Thyroid gland (tissue), 4 donors: ENCODE data around the gene CYP27A1. TPM values are rescaled to one million over a fixed set of nuclear protein-coding genes. Genes with fewer than 3 reads are reported as not detected.

ENCODE experiments used
- DNase-seq, 2 donors: peaks; one replicate each; pipeline ENCODE4 v3.0.0-alpha.2; 2019
- H3K27ac ChIP-seq, 3 donors: fragments of 200-600 bp; sonication (generic); 1 replicate in 2 of 3; 2 replicates in 1 of 3; pipeline ENCODE4 v1.5.1; 2016 to 2019; ENCODE audit warnings: mild to moderate bottlenecking in 1 of 3, moderate library complexity in 1 of 3
- H3K27me3 ChIP-seq: fragments of 200-600 bp; sonication (generic); one replicate; pipeline ENCODE4 v1.5.1; 2019
- H3K36me3 ChIP-seq, 2 donors: fragments of 200-600 bp; sonication (generic); one replicate each; pipeline ENCODE4 v1.5.1; 2016 to 2019
- H3K4me1 ChIP-seq, 2 donors: fragments of 200-600 bp; sonication (generic); one replicate each; pipeline ENCODE4 v1.5.1; 2017 to 2019
- H3K4me3 ChIP-seq, 3 donors: fragments of 200-600 bp; sonication (generic); replicated peaks in 1 of 3; 1 replicate in 2 of 3; 2 replicates in 1 of 3; pipeline ENCODE4 v1.5.1; 2016; ENCODE audit warnings: mild to moderate bottlenecking in 1 of 3
- H3K9me3 ChIP-seq: fragments of 200-600 bp; sonication (generic); one replicate; pipeline ENCODE4 v1.5.1; 2017
- CTCF ChIP-seq, 6 experiments: fragments of 200-600 bp in 3 of 6; fragments of 450-650 bp in 3 of 6; sonication (generic) in 3 of 6; IDR thresholded peaks; one replicate each; pipeline ENCODE4 v1.5.1; 2016 to 2019; ENCODE audit warnings: antibody characterized with exemption in 6 of 6, mild to moderate bottlenecking in 2 of 6, inconsistent platforms in 1 of 6, moderate library complexity in 1 of 6
- POLR2A ChIP-seq, 2 donors: fragments of 450-650 bp; IDR thresholded peaks; one replicate each; pipeline ENCODE4 v1.6.1; 2017; ENCODE audit warnings: antibody characterized with exemption in 2 of 2, mild to moderate bottlenecking in 2 of 2, moderate library complexity in 1 of 2
- WGBS, 2 donors: methylation state at CpG; one replicate each; pipeline ENCODE4 v1.1.5; 2017; 5-methylcytosine and 5-hydroxymethylcytosine counted together
- intact Hi-C: fragments of 100-400 bp; cut with DNase I; formaldehyde crosslinking; loops from one replicate; pipeline ENCODE4 v1.15.1; 2023
- total RNA-seq, 4 donors: library from RNA; depleted of rRNA; stranded (reverse); fragments of >200 nt; gene quantifications; one replicate each; pipeline ENCODE4 v1.2.3, GENCODE V29; 2016

The CYP27A1 gene
- total RNA-seq, 4 donors from 2014 or later, result 9.0 to 26.8 (median 17.0) TPM

DNA sequence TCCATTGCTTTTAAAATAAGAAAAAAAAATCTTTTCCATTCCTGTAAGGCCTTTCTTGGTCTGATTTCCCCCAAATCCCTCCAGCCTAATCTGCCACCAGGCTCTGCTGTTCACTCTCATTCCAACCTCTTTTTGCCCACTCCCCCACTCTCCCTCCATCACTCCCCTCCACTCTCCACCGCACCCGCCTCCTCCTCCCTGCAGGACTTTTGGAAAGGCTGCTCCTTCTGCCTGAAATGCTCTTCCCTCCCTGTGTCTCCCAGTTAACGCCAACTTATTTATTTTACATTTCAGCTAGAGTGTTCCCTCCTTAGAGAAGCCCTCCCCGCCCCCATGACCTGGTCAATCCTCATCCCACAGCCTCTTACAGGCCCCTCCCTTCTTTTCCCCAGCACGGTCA is 72.9 kb downstream of the CYP27A1 start:
- intact Hi-C loops, result no loop called here
- H3K27me3 ChIP-seq, result peaks cover 5% of the 10 kb centered on the region

GRCh38 chr2:218855305-218856166 is 73.6 kb downstream of the CYP27A1 start:
- no peak for TF ChIP-seq POLR2A (IDR thresholded peaks at IDR 0.05)
- TF ChIP-seq CTCF (IDR thresholded peaks at IDR 0.05), result no peak
- 19 to 28% methylated on average over 14 of the region's 14 CpGs for WGBS, 2 donors
- H3K27ac ChIP-seq, result no peak overlapping the region

More for the DNA sequence above, 72.9 kb downstream of the CYP27A1 start:
- TF ChIP-seq POLR2A (IDR thresholded peaks at IDR 0.05) (no peak), CTCF (IDR thresholded peaks at IDR 0.05) (no peak)
- no peaks in the 10 kb centered on the region for H3K9me3 ChIP-seq
- H3K4me1 ChIP-seq, result peaks cover 0 to 8% of the 10 kb centered on the region in 2 donors
- no peak overlapping the region for H3K4me3 ChIP-seq
- DNase-seq, result no peak
- no peaks in the 10 kb centered on the region for H3K36me3 ChIP-seq
- WGBS, 2 donors, result 25 to 30% methylated on average over 5 of the region's 5 CpGs
- H3K27ac ChIP-seq, result no peak overlapping the region

GRCh38 chr2:218856167-218856895 is 74.4 kb downstream of the CYP27A1 start:
- H3K27me3 ChIP-seq, result peaks cover 19% of the 10 kb centered on the region
- no peaks in the 10 kb centered on the region for H3K9me3 ChIP-seq
- WGBS, 2 donors, result 24 to 30% methylated on average over 12 of the region's 12 CpGs
- no peak for DNase-seq
- H3K36me3 ChIP-seq, result no peaks in the 10 kb centered on the region
- intact Hi-C loops, result no loop called here
- no peak for TF ChIP-seq CTCF (IDR thresholded peaks at IDR 0.05)
- TF ChIP-seq POLR2A (IDR thresholded peaks at IDR 0.05), result no peak
- H3K4me1 ChIP-seq, result peaks cover 7 to 19% of the 10 kb centered on the region in 2 donors
- no peak overlapping the region for H3K27ac ChIP-seq
- H3K4me3 ChIP-seq, result no peak overlapping the region

More at GRCh38 chr2:218855305-218856166, 73.6 kb downstream of the CYP27A1 start:
- Histone ChIP-seq H3K9me3 (no peaks in the 10 kb centered on the region), H3K27me3 (peaks cover 11% of the 10 kb centered on the region), H3K36me3 (no peaks in the 10 kb centered on the region), H3K4me3 (no peak overlapping the region), H3K4me1 (peaks cover 3 to 14% of the 10 kb centered on the region in 2 donors)
- intact Hi-C loops, result no loop called here
- no peak for DNase-seq

DNA sequence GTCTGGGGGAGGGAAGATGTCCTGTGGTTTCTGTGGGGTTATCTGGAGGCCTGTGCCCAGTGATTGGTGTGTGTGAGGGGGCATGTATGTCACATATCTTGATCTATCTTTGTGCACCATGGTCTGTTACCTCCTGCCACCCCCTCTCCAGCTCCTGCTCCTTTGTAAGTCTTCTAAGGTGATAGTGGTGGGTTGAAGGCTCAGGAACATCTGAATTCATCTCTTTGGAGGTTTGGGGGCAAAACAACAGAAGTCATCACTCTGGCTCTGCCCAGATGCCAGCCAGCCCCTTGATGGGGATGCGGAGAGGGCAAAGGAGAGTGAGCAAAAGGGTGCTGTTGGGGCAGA is 74.9 kb downstream of the CYP27A1 start:
- intact Hi-C loops, result no loop called here

More for the DNA sequence above, 74.9 kb downstream of the CYP27A1 start:
- 0 to 43% methylated on average over 1 of the region's 1 CpG for WGBS, 2 donors
- H3K27me3 ChIP-seq, result peaks cover 23% of the 10 kb centered on the region
- H3K4me3 ChIP-seq, result no peak overlapping the region
- H3K9me3 ChIP-seq, result no peaks in the 10 kb centered on the region
- no peak for DNase-seq
- H3K4me1 ChIP-seq, result peaks cover 7 to 19% of the 10 kb centered on the region in 2 donors
- no peaks in the 10 kb centered on the region for H3K36me3 ChIP-seq
- H3K27ac ChIP-seq, result no peak overlapping the region
- TF ChIP-seq POLR2A (IDR thresholded peaks at IDR 0.05) (no peak), CTCF (IDR thresholded peaks at IDR 0.05) (no peak)
